ENCODE results near the gene NTSR1. TPM values are rescaled to one million over a fixed set of nuclear protein-coding genes. Genes with fewer than 3 reads are reported as not detected.

NTSR1 gene
- total and polyA plus RNA-seq, 7 experiments from 2014 or later: 0.11 to 0.78 (median 0.14) TPM; not detected in 3

DNA sequence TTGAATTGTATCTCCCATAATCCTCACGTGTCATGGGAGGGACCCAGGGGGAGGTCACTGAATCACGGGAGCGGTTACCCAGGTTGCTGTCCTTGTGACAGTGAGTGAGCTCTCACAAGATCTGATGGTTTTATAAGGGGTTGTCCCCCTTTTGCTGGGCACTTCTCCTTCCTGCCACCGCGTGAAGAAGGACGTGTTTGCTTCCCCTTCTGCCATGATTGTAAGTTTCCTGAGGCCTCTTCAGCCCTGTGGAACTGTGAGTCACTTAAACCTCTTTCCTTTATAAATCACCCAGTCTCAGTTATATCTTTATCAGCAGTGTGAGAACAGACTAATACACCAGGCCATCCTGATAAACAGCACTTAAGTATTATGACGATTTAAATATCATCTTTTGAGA lies 78.7 kb downstream of the NTSR1 start:
- CTCF ChIA-PET: no interaction called here
- peaks cover 0 to 1% (median 0%) of the 10 kb centered on the region in 11 donors for H3K9me3 Mint-ChIP-seq

DNA sequence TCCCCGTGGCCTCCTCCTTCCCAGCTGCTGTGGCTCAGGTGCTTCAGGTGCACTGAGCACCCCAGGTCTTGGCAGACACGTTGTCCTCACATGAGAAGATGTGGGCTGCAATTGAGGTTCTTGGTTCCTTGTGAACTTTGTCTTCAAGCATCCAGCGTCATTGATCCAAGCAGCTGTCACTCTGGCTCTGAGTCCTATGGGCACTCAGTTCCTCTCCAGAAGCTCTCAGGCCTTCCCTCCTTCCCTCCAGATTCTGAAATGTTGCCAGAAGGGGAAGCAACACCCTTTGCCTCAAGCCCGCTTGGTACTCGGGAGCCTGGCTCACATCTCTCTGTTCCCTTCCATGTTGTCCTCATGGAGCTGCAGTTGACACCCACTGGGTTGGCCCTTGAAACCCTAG lies 79.2 kb downstream of the NTSR1 start:
- H3K9me3 ChIP-seq (ENCODE audit: control insufficient read depth in 2 of 3, low read length in 3 of 3): no peaks in the 10 kb centered on the region
- no peaks in the 10 kb centered on the region for H3K36me3 ChIP-seq (ENCODE audit: control insufficient read depth in 2 of 3, insufficient read depth in 3 of 3, low read length in 3 of 3)
- CTCF ChIA-PET: no interaction called here
- no peak for DNase-seq
- peak; percentile 28 for ATAC-seq
- H3K4me3 ChIP-seq (ENCODE audit: low read length): no peak overlapping the region
- H3K27ac Mint-ChIP-seq: no peak overlapping the region
- intact Hi-C loops (cut with micrococcal nuclease): no loop called here
- peaks cover 3 to 11% of the 10 kb centered on the region in 2 donors for H3K4me1 ChIP-seq (ENCODE audit: control insufficient read depth in 2 of 2, insufficient read depth in 2 of 2, low read length in 2 of 2)
- no peaks in the 10 kb centered on the region for H3K36me3 Mint-ChIP-seq
- H3K27ac ChIP-seq (ENCODE audit: low read depth, low read length): no peak overlapping the region
- H3K4me1 Mint-ChIP-seq: peaks cover 8 to 19% (median 16%) of the 10 kb centered on the region in 7 donors
- POLR2A ChIA-PET: no interaction called here
- no peak overlapping the region for H3K4me3 Mint-ChIP-seq
- peaks cover 0 to 3% (median 0%) of the 10 kb centered on the region in 5 donors for H3K27me3 Mint-ChIP-seq
- no peaks in the 10 kb centered on the region for H3K9me3 Mint-ChIP-seq
- no peaks in the 10 kb centered on the region for H3K27me3 ChIP-seq (ENCODE audit: control insufficient read depth in 2 of 2, insufficient read depth in 2 of 2, low read length in 2 of 2)

More for the DNA sequence above, 78.7 kb downstream of the NTSR1 start:
- DNase-seq (no peak), ATAC-seq (peak; percentile 60)
- H3K4me1 ChIP-seq (ENCODE audit: control insufficient read depth in 2 of 2, insufficient read depth in 2 of 2, low read length in 2 of 2): peaks cover 3 to 11% of the 10 kb centered on the region in 2 donors
- H3K27me3 ChIP-seq (ENCODE audit: control insufficient read depth in 2 of 2, insufficient read depth in 2 of 2, low read length in 2 of 2): no peaks in the 10 kb centered on the region
- intact Hi-C loops (cut with micrococcal nuclease): no loop called here
- POLR2A ChIA-PET: interaction anchor here (1.3 kb wide), 1 partner anchor 46 kb away, joined by 4 read pairs; no protein-coding TSS in a partner anchor
- Mint-ChIP-seq H3K27ac (no peak overlapping the region), H3K27me3 (peaks cover 0 to 3% (median 0%) of the 10 kb centered on the region in 5 donors), H3K36me3 (no peaks in the 10 kb centered on the region), H3K4me3 (no peak overlapping the region), H3K4me1 (peaks cover 8 to 25% (median 16%) of the 10 kb centered on the region in 7 donors)
- H3K4me3 ChIP-seq (ENCODE audit: low read length): no peak overlapping the region
- H3K27ac ChIP-seq (ENCODE audit: low read depth, low read length): no peak overlapping the region
- H3K36me3 ChIP-seq (ENCODE audit: control insufficient read depth in 2 of 3, insufficient read depth in 3 of 3, low read length in 3 of 3): no peaks in the 10 kb centered on the region
- no peaks in the 10 kb centered on the region for H3K9me3 ChIP-seq (ENCODE audit: control insufficient read depth in 2 of 3, low read length in 3 of 3)

DNA sequence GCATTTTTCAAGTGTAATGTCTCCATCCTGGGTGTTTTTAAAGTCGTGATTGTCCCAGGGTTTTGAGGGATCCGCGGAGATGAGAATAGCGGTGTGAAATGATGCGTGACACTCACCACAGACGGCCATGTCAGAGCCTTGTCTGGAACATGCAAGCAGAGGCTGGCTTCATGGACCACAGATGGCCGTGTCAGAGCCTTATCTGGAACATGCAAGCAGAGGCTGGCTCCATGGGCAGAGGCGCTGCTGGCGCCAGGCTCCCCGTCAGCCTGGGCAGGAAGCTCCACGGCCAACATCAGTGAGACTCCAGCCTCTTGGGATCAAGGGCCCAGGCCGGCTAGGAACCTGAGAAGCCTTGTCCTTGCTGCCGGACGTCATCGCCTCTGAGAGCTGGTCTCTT lies 80.0 kb downstream of the NTSR1 start:
- DNase-seq (no peak), ATAC-seq (no peak)
- H3K27me3 Mint-ChIP-seq: peaks cover 0 to 3% (median 0%) of the 10 kb centered on the region in 5 donors
- Histone ChIP-seq H3K27ac (ENCODE audit: low read depth, low read length) (no peak overlapping the region), H3K36me3 (ENCODE audit: control insufficient read depth in 2 of 3, insufficient read depth in 3 of 3, low read length in 3 of 3) (no peaks in the 10 kb centered on the region), H3K4me1 (ENCODE audit: control insufficient read depth in 2 of 2, insufficient read depth in 2 of 2, low read length in 2 of 2) (peaks cover 8 to 16% of the 10 kb centered on the region in 2 donors), H3K27me3 (ENCODE audit: control insufficient read depth in 2 of 2, insufficient read depth in 2 of 2, low read length in 2 of 2) (no peaks in the 10 kb centered on the region), H3K9me3 (ENCODE audit: control insufficient read depth in 2 of 3, low read length in 3 of 3) (no peaks in the 10 kb centered on the region), H3K4me3 (ENCODE audit: low read length) (no peak overlapping the region)
- no peak overlapping the region for H3K4me3 Mint-ChIP-seq
- H3K4me1 Mint-ChIP-seq: peaks cover 11 to 22% (median 20%) of the 10 kb centered on the region in 7 donors
- intact Hi-C loops (cut with micrococcal nuclease): no loop called here
- ChIA-PET POLR2A (interaction anchor here (0.6 kb wide), 1 partner anchor 77 kb away, joined by 5 read pairs; no protein-coding TSS in a partner anchor), CTCF (interaction anchor here (0.6 to 0.7 kb wide), 2 partner anchors 7 to 56 kb away, joined by 3 to 5 read pairs; partner anchors contain the start of gene MRGBP)
- H3K27ac Mint-ChIP-seq: no peak overlapping the region
- no peaks in the 10 kb centered on the region for H3K9me3 Mint-ChIP-seq
- no peaks in the 10 kb centered on the region for H3K36me3 Mint-ChIP-seq

DNA sequence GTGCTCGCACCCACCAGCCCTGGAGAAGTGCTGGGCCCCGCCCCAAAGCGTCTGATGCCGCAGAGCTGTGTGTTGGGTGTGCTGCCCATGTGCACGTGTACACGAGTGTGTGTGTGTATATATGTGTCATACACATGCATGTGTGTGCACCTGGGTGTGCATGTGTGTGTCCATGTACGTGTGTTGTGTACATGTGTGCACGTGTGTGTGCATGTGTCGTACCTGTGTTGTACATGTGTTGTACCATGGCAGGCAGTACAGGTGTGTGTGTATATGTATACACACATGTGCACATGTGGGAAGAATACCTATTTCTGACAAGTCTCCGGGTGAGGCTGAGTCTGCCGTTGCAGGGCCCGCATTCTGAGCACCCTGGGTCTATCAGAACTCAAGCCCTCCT lies 81.4 kb downstream of the NTSR1 start:
- Mint-ChIP-seq H3K4me3 (no peak overlapping the region), H3K4me1 (peaks cover 11 to 30% (median 23%) of the 10 kb centered on the region in 7 donors), H3K27ac (no peak overlapping the region), H3K27me3 (peaks cover 0 to 3% (median 0%) of the 10 kb centered on the region in 5 donors), H3K36me3 (no peaks in the 10 kb centered on the region), H3K9me3 (peaks cover 0 to 5% (median 0%) of the 10 kb centered on the region in 11 donors)
- ChIA-PET CTCF (interaction anchor here (0.7 kb wide), 2 partner anchors 20 to 44 kb away, joined by 3 to 5 read pairs; no protein-coding TSS in a partner anchor), POLR2A (interaction anchor here (0.7 to 1.2 kb wide), 2 partner anchors 17 to 296 kb away, joined by 3 to 4 read pairs; no protein-coding TSS in a partner anchor)
- no peak for DNase-seq
- no peak overlapping the region for H3K4me3 ChIP-seq (ENCODE audit: low read length)
- no peak for ATAC-seq
- H3K27ac ChIP-seq (ENCODE audit: low read depth, low read length): no peak overlapping the region
- peaks cover 12 to 20% of the 10 kb centered on the region in 2 donors for H3K4me1 ChIP-seq (ENCODE audit: control insufficient read depth in 2 of 2, insufficient read depth in 2 of 2, low read length in 2 of 2)
- no peaks in the 10 kb centered on the region for H3K36me3 ChIP-seq (ENCODE audit: control insufficient read depth in 2 of 3, insufficient read depth in 3 of 3, low read length in 3 of 3)
- H3K9me3 ChIP-seq (ENCODE audit: control insufficient read depth in 2 of 3, low read length in 3 of 3): no peaks in the 10 kb centered on the region
- H3K27me3 ChIP-seq (ENCODE audit: control insufficient read depth in 2 of 2, insufficient read depth in 2 of 2, low read length in 2 of 2): no peaks in the 10 kb centered on the region
- intact Hi-C loops (cut with micrococcal nuclease): loop anchor here (5.0 to 10.0 kb wide), 7 partner anchors 147 to 945 kb away; partner anchors contain the start of genes CABLES2 (in 2 of the 2), RPS21 (in 2 of the 2), ADRM1 (in 1 of the 2) and GID8 (in 1 of the 2)

DNA sequence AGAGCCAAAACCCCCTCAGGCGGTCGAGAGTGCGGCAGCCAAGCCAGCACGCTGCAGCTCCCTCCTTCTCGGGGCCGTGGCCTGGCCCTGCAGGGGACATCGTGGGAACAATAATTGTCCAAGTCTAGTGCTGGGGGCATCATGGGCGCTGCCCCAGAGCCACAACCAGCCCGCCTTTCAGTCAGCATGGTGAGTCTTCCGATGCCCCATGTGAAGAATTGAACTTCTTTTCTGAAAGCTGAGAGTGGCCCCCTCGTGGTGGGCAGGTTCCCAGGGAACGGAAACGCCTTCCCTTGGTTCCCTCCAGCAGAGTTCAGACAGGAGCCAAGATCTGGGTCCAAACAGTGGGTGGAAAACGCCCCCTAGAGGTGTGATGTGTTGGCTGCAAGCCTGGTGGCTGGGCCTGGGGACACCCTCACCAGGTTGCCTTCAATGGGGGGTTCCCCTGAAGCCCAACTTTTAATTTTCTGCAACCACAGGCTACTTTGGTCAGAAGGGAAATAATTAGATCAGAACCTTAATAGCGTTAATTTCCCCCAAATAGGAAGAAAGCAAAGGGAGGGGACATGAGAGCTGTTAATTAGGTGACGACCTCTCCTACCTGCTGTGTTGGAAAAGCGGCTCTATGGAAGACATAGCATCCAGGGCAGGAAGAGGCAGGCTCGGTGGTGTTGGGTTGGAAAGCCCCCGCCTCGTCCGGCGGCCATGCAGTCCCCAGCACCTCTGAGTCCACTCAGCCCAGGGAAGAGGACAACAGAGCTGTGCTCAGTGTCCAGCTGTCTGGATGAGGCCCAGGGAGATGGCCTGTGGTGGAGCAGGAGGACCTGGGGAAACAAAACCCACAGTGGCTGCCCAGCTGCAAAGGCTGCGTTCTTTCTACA lies 82.9 kb downstream of the NTSR1 start:
- H3K4me3 Mint-ChIP-seq: peak overlapping the region in 3 of 10 donors; percentile 43 to 82 (median 62)
- ChIA-PET POLR2A (interaction anchor here (0.8 to 2.3 kb wide), 7 partner anchors 8 to 124 kb away, joined by 3 to 11 read pairs (median 3); no protein-coding TSS in a partner anchor), CTCF (interaction anchor here (0.6 to 1.5 kb wide), 12 partner anchors 8 to 217 kb away, joined by 3 to 8 read pairs (median 3); no protein-coding TSS in a partner anchor)
- peak overlapping the region; percentile 9 to 93 (median 81) for H3K27ac Mint-ChIP-seq
- no peak for ATAC-seq
- H3K9me3 ChIP-seq (ENCODE audit: control insufficient read depth in 2 of 3, low read length in 3 of 3): no peaks in the 10 kb centered on the region
- intact Hi-C loops (cut with micrococcal nuclease): loop anchor here (1.0 to 10.0 kb wide), 14 partner anchors 14 to 943 kb away; partner anchors contain the start of genes CABLES2 (in 2 of the 2), RPS21 (in 2 of the 2), ADRM1 (in 1 of the 2) and GID8 (in 1 of the 2)
- H3K36me3 ChIP-seq (ENCODE audit: control insufficient read depth in 2 of 3, insufficient read depth in 3 of 3, low read length in 3 of 3): no peaks in the 10 kb centered on the region
- H3K4me1 Mint-ChIP-seq: peaks cover 15 to 34% (median 28%) of the 10 kb centered on the region in 7 donors
- peaks cover 0 to 5% (median 0%) of the 10 kb centered on the region in 11 donors for H3K9me3 Mint-ChIP-seq
- peak in 8 of 9 donors; percentile 58 to 75 (median 66) for DNase-seq
- peaks cover 0 to 3% (median 0%) of the 10 kb centered on the region in 5 donors for H3K27me3 Mint-ChIP-seq
- H3K4me1 ChIP-seq (ENCODE audit: control insufficient read depth in 2 of 2, insufficient read depth in 2 of 2, low read length in 2 of 2): peaks cover 12 to 20% of the 10 kb centered on the region in 2 donors
- no peaks in the 10 kb centered on the region for H3K36me3 Mint-ChIP-seq
- no peaks in the 10 kb centered on the region for H3K27me3 ChIP-seq (ENCODE audit: control insufficient read depth in 2 of 2, insufficient read depth in 2 of 2, low read length in 2 of 2)
- H3K4me3 ChIP-seq (ENCODE audit: low read length): no peak overlapping the region
- no peak overlapping the region for H3K27ac ChIP-seq (ENCODE audit: low read depth, low read length)

Measured in naive thymus-derived CD4-positive, alpha-beta T cell (primary cell).